GM12892 (cell line): ENCODE measurements around the gene TRMT44.

Experiments used
- POLR2A ChIP-seq: IDR thresholded peaks from 2 replicates; pipeline ENCODE4 v1.6.1; 2011; ENCODE audit warnings: low read depth, low read length, control low read depth
- TAF1 ChIP-seq: IDR thresholded peaks from 2 replicates; pipeline ENCODE4 v1.6.1; 2011; ENCODE audit warnings: low read depth, mild to moderate bottlenecking, control low read depth, low read length, borderline replicate concordance

DNA sequence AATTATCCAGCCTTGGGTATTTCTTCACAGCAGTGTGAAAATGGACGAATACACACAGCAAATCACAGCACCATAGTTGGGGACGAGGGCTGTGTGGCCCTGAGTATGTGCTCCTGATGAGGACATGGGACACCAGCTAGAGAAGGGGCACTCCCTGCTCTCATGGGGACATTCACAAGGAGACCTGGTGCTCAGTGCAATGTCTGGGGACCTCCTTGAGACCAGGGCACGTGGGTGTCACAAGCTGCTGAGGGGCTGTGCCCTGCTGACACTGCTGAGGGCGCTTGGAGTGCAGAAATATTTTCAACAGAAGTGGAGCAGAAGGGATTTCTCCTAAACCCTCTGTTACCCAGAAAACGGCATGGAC is 65.4 kb downstream of the TRMT44 start:
- TF ChIP-seq TAF1 (no peak), POLR2A (no peak)
